ENCODE results near the gene ANO6.
"Not testable (repeated sequence)": the region's sequence is repeated elsewhere in the genome, so short reads cannot be mapped to it uniquely, and the experiment has no call there.

The ANO6 gene

GRCh38 chr12:45354399-45354798 is 138.5 kb downstream of the ANO6 start:
- no peak for DNase-seq

GRCh38 chr12:45355730-45356129 is 139.8 kb downstream of the ANO6 start:
- no peak for DNase-seq

- no peak for DNase-seq
Observed at GRCh38 chr12:45356822-45357538, 141.1 kb downstream of the ANO6 start.

- no peak for DNase-seq
Observed at GRCh38 chr12:45357539-45358417, 141.9 kb downstream of the ANO6 start.

DNA sequence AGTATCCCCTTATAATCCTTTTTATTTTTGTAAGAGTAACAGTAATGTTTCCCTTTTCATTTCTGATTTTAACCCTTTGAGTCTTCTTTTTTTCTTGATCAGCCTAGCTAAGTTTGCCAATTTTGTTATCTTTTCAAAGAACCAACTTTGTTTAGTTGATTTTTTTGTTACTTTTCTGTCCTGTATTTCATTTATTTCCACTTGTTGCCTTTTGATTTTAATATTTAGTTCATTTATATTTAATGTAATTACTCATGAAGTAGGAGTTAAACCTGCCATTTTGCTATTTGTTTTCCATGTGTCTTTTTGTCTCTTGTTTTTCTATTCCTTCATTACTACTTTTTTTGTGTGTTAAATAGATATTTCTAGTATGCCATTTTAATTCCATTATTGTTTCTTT is 146.4 kb downstream of the ANO6 start:
- DNase-seq = no peak

GRCh38 chr12:45363903-45364302 is 148.0 kb downstream of the ANO6 start:
- no peak for DNase-seq

DNA sequence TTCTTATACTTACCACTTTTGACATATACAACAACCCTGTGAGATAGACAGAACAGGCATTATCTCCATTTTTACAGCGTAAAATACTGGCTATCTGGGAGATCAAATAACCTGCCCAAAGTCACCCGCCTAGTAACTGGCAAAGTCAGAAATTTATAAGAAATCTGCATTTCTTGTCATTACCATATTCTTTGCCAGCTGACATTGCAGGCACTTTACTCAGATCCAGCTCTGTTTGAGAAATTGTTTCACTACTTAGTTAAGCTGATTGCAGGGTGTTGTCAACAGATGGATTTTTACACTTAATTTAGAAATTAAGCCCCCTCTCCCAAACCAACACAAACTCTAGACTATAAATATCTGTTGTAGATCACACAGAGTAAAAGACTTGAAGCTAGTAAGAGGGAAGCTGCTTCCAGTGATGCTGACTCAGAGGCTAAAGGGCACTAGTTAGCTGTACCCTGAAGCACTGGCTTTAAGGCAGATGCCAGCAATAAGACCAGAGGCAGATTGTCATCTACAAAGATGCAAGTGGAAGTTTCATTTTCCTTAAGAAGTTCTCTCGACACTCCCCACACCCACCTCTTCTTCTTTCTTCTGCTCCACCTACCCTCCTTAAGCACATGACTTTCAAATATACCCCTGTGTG is 153.1 kb downstream of the ANO6 start:
- DNase-seq = no peak

- DNase-seq = no peak
Observed at GRCh38 chr12:45377815-45378214, 161.9 kb downstream of the ANO6 start.

- no peak for DNase-seq
Observed at GRCh38 chr12:45379261-45379660, 163.4 kb downstream of the ANO6 start.

DNA sequence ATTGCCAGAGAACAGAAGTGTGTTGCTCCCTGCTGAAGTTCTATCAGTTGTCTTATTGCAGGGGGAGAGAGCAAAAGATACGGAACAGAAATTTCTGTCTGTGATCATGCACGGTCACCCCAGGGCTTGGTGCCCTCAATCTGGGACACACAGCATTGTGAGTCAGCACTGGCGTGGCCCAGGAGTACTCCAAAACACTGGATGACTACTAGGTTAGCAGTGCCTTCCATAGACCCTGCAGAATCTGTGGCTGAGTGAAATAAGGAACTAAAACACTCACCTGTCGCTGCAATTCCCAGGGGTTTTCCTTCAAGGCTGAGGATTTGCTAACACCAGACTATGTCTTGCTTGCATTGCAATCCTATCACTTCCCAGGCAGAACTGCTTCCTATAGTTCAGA is 165.5 kb downstream of the ANO6 start:
- DNase-seq = no peak

- no peak for DNase-seq
Observed at GRCh38 chr12:45388545-45388944, 172.7 kb downstream of the ANO6 start.

DNA sequence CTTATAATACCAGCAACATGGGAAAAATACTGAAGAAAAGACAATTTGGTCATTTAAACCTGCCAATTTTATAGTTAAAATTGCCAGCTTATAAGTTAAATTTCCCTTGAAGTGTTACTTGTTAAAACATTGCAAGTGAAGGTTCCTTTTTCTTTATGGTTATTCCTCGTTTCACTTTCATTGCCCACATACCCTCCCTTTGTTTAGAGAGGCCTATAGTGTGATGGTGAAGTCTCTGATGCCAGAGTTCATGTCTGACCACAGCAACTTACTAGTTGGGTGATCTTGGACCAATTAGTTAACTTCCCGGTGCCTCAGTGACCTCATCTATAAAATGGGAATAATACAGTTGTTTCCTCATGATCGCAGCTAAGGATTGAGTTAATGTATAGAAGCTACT is 173.5 kb downstream of the ANO6 start:
- no peak for DNase-seq

GRCh38 chr12:45397499-45397898 is 181.6 kb downstream of the ANO6 start:
- not testable (repeated sequence) for DNase-seq

GRCh38 chr12:45398552-45398951 is 182.7 kb downstream of the ANO6 start:
- DNase-seq = no peak

DNA sequence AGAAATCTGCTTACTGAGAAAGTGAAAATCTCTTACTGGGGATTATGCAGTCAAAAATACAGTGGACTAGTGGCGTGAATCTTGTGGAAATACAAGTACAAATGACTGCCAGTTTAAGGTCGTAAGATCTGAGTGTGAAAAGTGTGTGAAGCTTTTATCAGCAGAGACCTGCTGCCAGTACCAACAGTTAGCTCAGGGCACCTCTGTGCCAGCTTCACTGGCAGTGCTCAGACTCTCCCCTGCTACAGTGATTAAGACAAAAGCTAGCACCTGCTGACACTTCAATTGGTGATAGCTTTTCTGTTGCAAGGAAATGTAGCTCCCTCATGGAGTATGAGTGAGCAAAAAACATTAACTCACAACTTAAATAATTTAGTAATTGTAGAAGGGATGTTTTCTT is 185.1 kb downstream of the ANO6 start:
- no peak for DNase-seq

GRCh38 chr12:45402288-45402687 is 186.4 kb downstream of the ANO6 start:
- DNase-seq = no peak

DNA sequence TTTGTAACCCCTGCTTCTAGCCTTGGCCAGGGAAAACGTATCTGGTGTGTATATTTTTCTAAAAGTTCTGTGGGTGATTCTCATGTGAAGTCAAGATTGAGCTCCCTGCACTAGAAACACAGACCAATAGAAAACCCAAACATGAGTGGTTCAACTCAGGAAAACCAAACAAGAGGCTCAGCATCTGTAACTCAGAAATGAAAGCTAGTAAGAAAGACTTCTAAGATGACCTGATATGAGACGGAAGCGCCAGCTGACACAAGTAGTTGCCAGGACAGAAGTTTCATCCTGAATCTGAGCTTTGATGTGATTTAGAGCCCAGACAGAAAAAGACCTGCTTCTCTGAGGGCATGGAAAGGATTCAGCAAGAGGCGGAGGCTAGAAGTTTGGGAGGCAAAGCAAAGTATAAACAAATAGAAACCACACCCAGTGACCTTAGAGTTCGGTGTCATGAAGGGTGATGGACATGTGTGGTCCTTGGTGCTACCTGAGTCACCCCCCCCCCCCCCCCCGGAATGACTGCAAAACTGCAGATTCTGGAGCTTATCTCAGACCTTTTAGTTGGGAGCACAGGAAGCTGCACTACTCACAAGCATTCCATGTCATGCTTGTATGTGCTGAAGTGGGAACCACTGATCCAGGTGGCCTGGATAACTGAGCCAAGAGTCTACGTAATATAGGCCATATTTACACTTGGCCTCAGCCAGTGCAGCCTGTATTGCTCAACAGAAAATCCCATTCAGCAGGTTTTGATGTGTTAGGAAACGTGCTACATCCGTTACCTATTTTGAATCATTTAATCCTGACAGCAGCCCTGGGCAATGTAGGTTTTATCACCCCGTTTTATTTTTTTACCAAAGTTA is 191.3 kb downstream of the ANO6 start:
- DNase-seq = no peak

GRCh38 chr12:45407981-45408728 is 192.3 kb downstream of the ANO6 start:
- DNase-seq = no peak

DNA sequence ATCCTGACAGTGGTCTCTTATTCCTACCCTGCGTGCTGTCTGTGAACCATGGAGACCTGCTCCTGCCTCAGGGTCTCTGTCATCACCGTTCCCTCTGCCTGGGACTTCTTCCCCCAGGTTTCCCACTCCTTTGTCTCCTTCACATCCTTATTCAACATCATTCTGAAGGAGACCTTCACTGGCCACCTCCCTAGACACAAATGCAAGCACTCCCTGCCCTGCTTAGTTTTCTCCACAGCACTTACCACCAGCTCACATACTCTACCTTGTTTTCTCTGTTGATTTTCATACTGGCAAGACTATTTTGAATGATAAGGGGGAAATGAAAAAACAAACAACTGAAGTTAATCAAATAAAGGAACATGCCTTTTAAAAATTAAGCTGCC is 192.8 kb downstream of the ANO6 start:
- DNase-seq = no peak

GRCh38 chr12:45409966-45410365 is 194.1 kb downstream of the ANO6 start:
- DNase-seq = no peak

GRCh38 chr12:45411626-45412025 is 195.7 kb downstream of the ANO6 start:
- no peak for DNase-seq

GRCh38 chr12:45415393-45415817 is 199.5 kb downstream of the ANO6 start:
- DNase-seq = no peak
